Neural progenitor cell (in vitro differentiated cells): ENCODE data around the gene PLEKHJ1. TPM values are rescaled to one million over a fixed set of nuclear protein-coding genes. Genes with fewer than 3 reads are reported as not detected.
A peak's percentile ranks its signal among the peaks of the same experiment; 100 is the strongest.

Experiments used
- DNase-seq: peaks from one replicate; pipeline ENCODE4 v3.0.0-alpha.2; 2016; ENCODE audit warnings: low spot score
- H2AFZ ChIP-seq: fragments of 200-600 bp; sonication (generic); replicated peaks from 2 replicates; pipeline ENCODE4 v1.6.1; 2016; ENCODE audit warnings: antibody characterized with exemption
- H3F3A ChIP-seq: fragments of 200-600 bp; sonication (generic); 2 replicates; pipeline ENCODE4 v1.6.1; 2016; ENCODE audit warnings: antibody characterized with exemption, low read depth
- H3K27ac ChIP-seq: fragments of 200-600 bp; sonication (generic); 2 replicates; pipeline ENCODE4 v1.5.1; 2016; ENCODE audit warnings: mild to moderate bottlenecking
- H3K27me3 ChIP-seq: fragments of 200-600 bp; sonication (generic); 2 replicates; pipeline ENCODE4 v1.6.1; 2016; ENCODE audit warnings: mild to moderate bottlenecking, moderate library complexity
- H3K36me3 ChIP-seq: fragments of 200-600 bp; sonication (generic); 2 replicates; pipeline ENCODE4 v1.5.1; 2016
- H3K4me1 ChIP-seq: fragments of 200-600 bp; sonication (generic); 2 replicates; pipeline ENCODE4 v1.6.1; 2016; ENCODE audit warnings: mixed run types
- H3K4me2 ChIP-seq: fragments of 200-600 bp; sonication (generic); 2 replicates; pipeline ENCODE4 v1.6.1; 2016
- H3K4me3 ChIP-seq: fragments of 200-600 bp; sonication (generic); 2 replicates; pipeline ENCODE4 v1.5.1; 2016
- H3K79me2 ChIP-seq: fragments of 200-600 bp; sonication (generic); 2 replicates; pipeline ENCODE4 v1.6.1; 2016; ENCODE audit warnings: low read depth
- H3K9ac ChIP-seq: fragments of 200-600 bp; sonication (generic); 2 replicates; pipeline ENCODE4 v1.6.1; 2016
- H3K9me3 ChIP-seq: fragments of 200-600 bp; sonication (generic); 2 replicates; pipeline ENCODE4 v1.5.1; 2016; ENCODE audit warnings: low read depth
- H4K20me1 ChIP-seq: fragments of 200-600 bp; sonication (generic); 2 replicates; pipeline ENCODE4 v1.6.1; 2016; ENCODE audit warnings: low read depth
- H3K27ac Mint-ChIP-seq: 3 replicates; pipeline ENCODE4 v1.8.0; 2021; ENCODE audit warnings: mixed read lengths
- H3K27me3 Mint-ChIP-seq: 2 replicates; pipeline ENCODE4 v1.8.0; 2022; ENCODE audit warnings: low read depth, mild to moderate bottlenecking, inconsistent platforms, moderate library complexity, mixed read lengths; ENCODE audit not compliant: insufficient read depth
- H3K36me3 Mint-ChIP-seq: 3 replicates; pipeline ENCODE4 v1.8.0; 2021; ENCODE audit warnings: mixed read lengths
- H3K4me1 Mint-ChIP-seq: 3 replicates; pipeline ENCODE4 v1.8.0; 2021; ENCODE audit warnings: mixed read lengths
- H3K4me3 Mint-ChIP-seq: 3 replicates; pipeline ENCODE4 v1.8.0; 2021; ENCODE audit warnings: mild to moderate bottlenecking, moderate library complexity, mixed read lengths
- H3K9me3 Mint-ChIP-seq: 3 replicates; pipeline ENCODE4 v1.8.0; 2020; ENCODE audit warnings: mixed read lengths
- CTCF ChIP-seq: fragments of 200-600 bp; sonication (generic); IDR thresholded peaks from 2 replicates; pipeline ENCODE4 v1.5.1; 2017; ENCODE audit warnings: antibody characterized with exemption, mild to moderate bottlenecking
- EZH2 ChIP-seq: fragments of 200-600 bp; sonication (generic); IDR thresholded peaks from 2 replicates; pipeline ENCODE4 v1.6.1; 2017; ENCODE audit warnings: antibody characterized with exemption, mild to moderate bottlenecking, moderate library complexity
- EZH2phosphoT487 ChIP-seq: fragments of 200-600 bp; sonication (generic); IDR thresholded peaks from 2 replicates; pipeline ENCODE4 v1.6.1; 2017; ENCODE audit warnings: antibody characterized with exemption
- total RNA-seq: library from RNA; depleted of rRNA; stranded (reverse); fragments of >200 nt; gene quantifications from 2 replicates; pipeline ENCODE4 v1.2.3, GENCODE V29; 2015; ENCODE audit warnings: low replicate concordance

Gene PLEKHJ1
- total RNA-seq, 1 donor from 2014 or later = 77.6 TPM

GRCh38 chr19:2278459-2279158 lies 42.5 kb upstream of the PLEKHJ1 start:
- TF ChIP-seq CTCF = no peak
- TF ChIP-seq EZH2 = no peak
- no peak for TF ChIP-seq EZH2phosphoT487
- no peak overlapping the region for H3K9ac ChIP-seq
- H3K36me3 Mint-ChIP-seq = no peaks in the 10 kb centered on the region
- DNase-seq = no peak
- H3K27ac Mint-ChIP-seq = no peak overlapping the region
- H3K27me3 Mint-ChIP-seq = peaks cover 9% of the 10 kb centered on the region
- H3K9me3 Mint-ChIP-seq = no peaks in the 10 kb centered on the region
- H3K27me3 ChIP-seq = peaks cover 22% of the 10 kb centered on the region
- no peaks in the 10 kb centered on the region for H3K9me3 ChIP-seq
- peaks cover 8% of the 10 kb centered on the region for H3K79me2 ChIP-seq
- H3K4me2 ChIP-seq = no peak overlapping the region
- H3K36me3 ChIP-seq = no peaks in the 10 kb centered on the region
- peaks cover 7% of the 10 kb centered on the region for H3F3A ChIP-seq
- H2AFZ ChIP-seq = no peak overlapping the region
- H3K4me1 Mint-ChIP-seq = peaks cover 23% of the 10 kb centered on the region
- H3K4me1 ChIP-seq = peaks cover 9% of the 10 kb centered on the region
- no peak overlapping the region for H3K4me3 ChIP-seq
- H3K27ac ChIP-seq = no peak overlapping the region
- peaks cover 22% of the 10 kb centered on the region for H4K20me1 ChIP-seq
- no peak overlapping the region for H3K4me3 Mint-ChIP-seq

GRCh38 chr19:2277138-2277537 lies 41.0 kb upstream of the PLEKHJ1 start:
- H3K36me3 Mint-ChIP-seq = no peaks in the 10 kb centered on the region
- Histone ChIP-seq H3K9me3 (no peaks in the 10 kb centered on the region), H3K27me3 (peaks cover 8% of the 10 kb centered on the region), H3K4me3 (no peak overlapping the region), H4K20me1 (peaks cover 34% of the 10 kb centered on the region), H3K4me1 (peaks cover 14% of the 10 kb centered on the region), H3K79me2 (peaks cover 22% of the 10 kb centered on the region), H3K27ac (no peak overlapping the region), H3K4me2 (no peak overlapping the region), H3K36me3 (no peaks in the 10 kb centered on the region), H2AFZ (no peak overlapping the region), H3K9ac (no peak overlapping the region), H3F3A (peaks cover 15% of the 10 kb centered on the region)
- DNase-seq = no peak
- H3K4me1 Mint-ChIP-seq = peaks cover 22% of the 10 kb centered on the region
- H3K9me3 Mint-ChIP-seq = no peaks in the 10 kb centered on the region
- H3K27me3 Mint-ChIP-seq = peaks cover 6% of the 10 kb centered on the region
- no peak overlapping the region for H3K27ac Mint-ChIP-seq
- no peak overlapping the region for H3K4me3 Mint-ChIP-seq
- TF ChIP-seq EZH2phosphoT487 = no peak
- no peak for TF ChIP-seq EZH2
- TF ChIP-seq CTCF = no peak

GRCh38 chr19:2276429-2276986 lies 40.4 kb upstream of the PLEKHJ1 start:
- Histone ChIP-seq H2AFZ (no peak overlapping the region), H3K4me1 (peaks cover 13% of the 10 kb centered on the region), H3K79me2 (peaks cover 28% of the 10 kb centered on the region), H3F3A (peaks cover 21% of the 10 kb centered on the region), H3K4me3 (no peak overlapping the region), H3K4me2 (no peak overlapping the region), H3K27me3 (peaks cover 1% of the 10 kb centered on the region), H3K9ac (no peak overlapping the region), H3K27ac (no peak overlapping the region), H3K36me3 (no peaks in the 10 kb centered on the region), H4K20me1 (peaks cover 38% of the 10 kb centered on the region), H3K9me3 (no peaks in the 10 kb centered on the region)
- Mint-ChIP-seq H3K36me3 (peaks cover 3% of the 10 kb centered on the region), H3K4me1 (peaks cover 24% of the 10 kb centered on the region), H3K9me3 (no peaks in the 10 kb centered on the region), H3K4me3 (no peak overlapping the region), H3K27ac (peak overlapping the region; percentile 63), H3K27me3 (peaks cover 6% of the 10 kb centered on the region)
- no peak for DNase-seq
- TF ChIP-seq EZH2 = no peak
- TF ChIP-seq EZH2phosphoT487 = no peak
- TF ChIP-seq CTCF = no peak
